ENCODE measurements around the gene OSBP2. TPM values are rescaled to one million over a fixed set of nuclear protein-coding genes. Genes with fewer than 3 reads are reported as not detected.
"Not testable (repeated sequence)": the region's sequence is repeated elsewhere in the genome, so short reads cannot be mapped to it uniquely, and the experiment has no call there.

The OSBP2 gene
- total and polyA plus RNA-seq, 4 donors = 0.18 to 3.9 (median 0.88) TPM

DNA sequence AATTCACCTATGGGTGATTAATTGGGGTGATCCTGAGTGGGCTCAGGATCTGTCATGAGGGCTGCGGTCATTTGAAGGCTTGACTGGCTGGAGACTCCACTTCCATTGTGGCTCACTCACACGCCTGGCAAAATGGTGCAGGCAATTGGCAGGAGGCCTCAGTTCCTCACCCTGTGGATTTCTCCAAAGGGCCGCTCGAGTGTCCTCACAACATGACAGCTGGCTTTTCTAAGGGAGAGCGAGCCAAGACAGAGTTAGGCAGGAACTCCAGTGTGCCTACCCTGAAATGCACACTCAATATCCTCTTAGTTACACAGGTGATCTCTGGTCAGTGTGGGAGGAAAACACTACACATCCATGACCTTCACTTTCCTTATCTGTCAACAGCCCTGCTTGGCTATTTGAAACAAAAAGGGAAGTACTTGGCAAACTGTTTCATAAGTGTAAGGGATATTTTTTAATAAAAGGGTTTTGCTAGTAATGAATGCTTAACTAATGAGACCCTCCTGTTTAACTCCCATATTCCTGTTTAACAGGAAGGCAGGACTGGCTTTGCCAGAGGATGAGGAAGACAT is 25.7 kb downstream of the OSBP2 start:
- H3K36me3 ChIP-seq (ENCODE audit: control insufficient read depth in 1 of 2, insufficient read depth in 2 of 2, low read length in 1 of 2) = no peaks in the 10 kb centered on the region
- H3K4me3 ChIP-seq (ENCODE audit: low read length in 2 of 2) = no peak overlapping the region
- H3K27me3 ChIP-seq (ENCODE audit: control insufficient read depth in 1 of 2, insufficient read depth in 2 of 2, low read length in 1 of 2) = no peaks in the 10 kb centered on the region
- no peaks in the 10 kb centered on the region for H3K9me3 ChIP-seq (ENCODE audit: control insufficient read depth, low read length)
- H3K4me1 ChIP-seq (ENCODE audit: control insufficient read depth in 1 of 2, insufficient read depth in 2 of 2, low read length in 2 of 2) = no peaks in the 10 kb centered on the region
- no peak overlapping the region for H3K27ac ChIP-seq (ENCODE audit: low read depth in 1 of 2, low read length in 2 of 2)
- 79 to 94% methylated on average over 5 of the region's 5 CpGs for WGBS, 2 donors
- intact Hi-C loops (cut with DNase I) = no loop called here
- DNase-seq (peak in 1 of 2 donors; percentile 33), ATAC-seq (ENCODE audit: low FRiP score) (no peak)

DNA sequence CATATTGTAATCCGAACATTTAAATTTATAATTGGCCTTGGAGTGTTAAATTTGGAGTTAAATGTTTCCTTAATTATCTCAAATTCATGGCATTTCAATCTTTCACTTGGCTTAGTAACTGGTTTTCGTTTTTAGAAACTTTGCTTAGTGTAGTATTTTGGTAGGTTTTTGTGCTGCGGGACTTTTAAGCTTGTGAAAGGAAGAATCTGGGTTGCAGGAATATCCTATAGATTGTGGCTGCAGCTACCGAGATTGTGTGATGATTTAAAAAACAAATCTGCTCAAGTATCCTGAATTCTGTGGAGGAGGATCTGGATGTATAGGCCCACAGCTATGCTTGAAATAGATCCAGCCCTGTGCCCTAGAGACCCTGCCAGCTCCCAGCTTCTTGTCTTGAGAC is 27.1 kb downstream of the OSBP2 start:
- intact Hi-C loops (cut with DNase I) = no loop called here
- Histone ChIP-seq H3K27me3 (ENCODE audit: control insufficient read depth in 1 of 2, insufficient read depth in 2 of 2, low read length in 1 of 2) (no peaks in the 10 kb centered on the region), H3K36me3 (ENCODE audit: control insufficient read depth in 1 of 2, insufficient read depth in 2 of 2, low read length in 1 of 2) (no peaks in the 10 kb centered on the region), H3K4me3 (ENCODE audit: low read length in 2 of 2) (no peak overlapping the region), H3K27ac (ENCODE audit: low read depth in 1 of 2, low read length in 2 of 2) (no peak overlapping the region), H3K9me3 (ENCODE audit: control insufficient read depth, low read length) (no peaks in the 10 kb centered on the region), H3K4me1 (ENCODE audit: control insufficient read depth in 1 of 2, insufficient read depth in 2 of 2, low read length in 2 of 2) (no peaks in the 10 kb centered on the region)
- ATAC-seq (ENCODE audit: low FRiP score) (no peak), DNase-seq (no peak)
- 73 to 80% methylated on average over 4 of the region's 4 CpGs for WGBS, 2 donors

DNA sequence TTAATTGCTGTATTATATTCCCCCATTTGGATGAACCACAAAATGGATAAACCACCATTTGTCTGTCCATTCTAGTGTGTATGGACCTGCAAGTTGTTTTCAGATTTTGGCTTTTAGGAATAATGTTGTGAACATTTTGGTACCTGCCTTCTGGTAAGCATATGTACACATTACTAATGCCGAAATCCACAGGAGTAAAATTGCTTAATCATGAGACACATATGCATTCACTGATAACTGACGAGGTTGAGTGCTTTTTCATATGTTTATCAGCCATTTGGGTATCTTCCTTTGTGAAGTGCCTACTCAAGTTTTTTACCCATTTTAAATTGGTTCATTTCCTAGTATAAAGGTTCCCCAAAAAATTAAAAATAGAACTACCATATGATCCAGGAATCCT is 34.2 kb downstream of the OSBP2 start:
- Histone ChIP-seq H3K27ac (ENCODE audit: low read depth in 1 of 2, low read length in 2 of 2) (no peak overlapping the region), H3K36me3 (ENCODE audit: control insufficient read depth in 1 of 2, insufficient read depth in 2 of 2, low read length in 1 of 2) (no peaks in the 10 kb centered on the region), H3K9me3 (ENCODE audit: control insufficient read depth, low read length) (no peaks in the 10 kb centered on the region), H3K4me1 (ENCODE audit: control insufficient read depth in 1 of 2, insufficient read depth in 2 of 2, low read length in 2 of 2) (no peaks in the 10 kb centered on the region), H3K27me3 (ENCODE audit: control insufficient read depth in 1 of 2, insufficient read depth in 2 of 2, low read length in 1 of 2) (no peaks in the 10 kb centered on the region), H3K4me3 (ENCODE audit: low read length in 2 of 2) (no peak overlapping the region)
- intact Hi-C loops (cut with DNase I) = no loop called here
- no peak for ATAC-seq (ENCODE audit: low FRiP score)
- no peak for DNase-seq
- WGBS, 2 donors = 84 to 85% methylated on average over 2 of the region's 2 CpGs

DNA sequence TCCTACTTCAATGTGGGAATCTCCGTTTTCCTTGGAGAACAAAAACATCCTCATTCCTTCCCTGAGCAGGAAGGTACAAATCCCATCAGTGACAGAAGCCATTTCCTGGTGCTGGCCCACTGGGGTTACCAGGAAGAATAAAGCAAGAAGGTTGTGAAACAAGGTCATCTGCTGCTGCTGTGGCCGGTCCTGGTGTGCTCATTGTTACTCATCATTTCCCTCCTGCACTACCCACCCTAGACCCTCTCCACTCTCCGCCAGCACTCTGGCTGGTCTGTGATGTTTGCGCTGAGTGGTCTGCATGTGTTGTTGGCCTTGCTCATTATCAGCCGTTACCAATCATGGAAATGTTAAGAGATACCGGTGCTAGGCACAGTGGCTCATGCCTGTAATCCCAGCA is 37.0 kb downstream of the OSBP2 start:
- H3K27ac ChIP-seq (ENCODE audit: low read depth in 1 of 2, low read length in 2 of 2) = no peak overlapping the region
- no peak overlapping the region for H3K4me3 ChIP-seq (ENCODE audit: low read length in 2 of 2)
- ATAC-seq (ENCODE audit: low FRiP score) = no peak
- no peaks in the 10 kb centered on the region for H3K27me3 ChIP-seq (ENCODE audit: control insufficient read depth in 1 of 2, insufficient read depth in 2 of 2, low read length in 1 of 2)
- intact Hi-C loops (cut with DNase I) = no loop called here
- WGBS, 2 donors = 79 to 89% methylated on average over 6 of the region's 6 CpGs
- H3K9me3 ChIP-seq (ENCODE audit: control insufficient read depth, low read length) = no peaks in the 10 kb centered on the region
- no peaks in the 10 kb centered on the region for H3K4me1 ChIP-seq (ENCODE audit: control insufficient read depth in 1 of 2, insufficient read depth in 2 of 2, low read length in 2 of 2)
- no peaks in the 10 kb centered on the region for H3K36me3 ChIP-seq (ENCODE audit: control insufficient read depth in 1 of 2, insufficient read depth in 2 of 2, low read length in 1 of 2)
- peak in 1 of 2 donors; percentile 38 for DNase-seq

DNA sequence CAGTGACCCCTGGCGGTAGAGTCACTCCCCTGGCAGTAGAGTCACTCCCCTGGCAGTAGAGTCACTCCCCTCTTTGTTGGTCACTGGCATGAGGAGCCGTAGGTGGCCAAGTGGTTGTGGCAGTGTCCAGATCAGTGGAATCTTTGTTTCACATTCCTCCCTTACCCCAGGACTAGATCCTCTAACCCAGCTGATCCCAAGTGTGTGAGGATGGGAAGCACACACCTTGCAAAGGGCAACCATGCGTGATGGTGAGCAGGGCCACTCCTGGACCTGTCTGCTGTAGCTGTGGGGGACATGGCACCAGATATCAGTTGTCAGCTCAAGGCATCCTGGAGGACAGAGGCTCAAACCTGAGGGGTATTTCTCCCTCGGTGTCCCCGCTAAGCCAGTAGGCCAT is 37.8 kb downstream of the OSBP2 start:
- Histone ChIP-seq H3K27ac (ENCODE audit: low read depth in 1 of 2, low read length in 2 of 2) (no peak overlapping the region), H3K27me3 (ENCODE audit: control insufficient read depth in 1 of 2, insufficient read depth in 2 of 2, low read length in 1 of 2) (no peaks in the 10 kb centered on the region), H3K36me3 (ENCODE audit: control insufficient read depth in 1 of 2, insufficient read depth in 2 of 2, low read length in 1 of 2) (no peaks in the 10 kb centered on the region), H3K4me1 (ENCODE audit: control insufficient read depth in 1 of 2, insufficient read depth in 2 of 2, low read length in 2 of 2) (no peaks in the 10 kb centered on the region), H3K4me3 (ENCODE audit: low read length in 2 of 2) (no peak overlapping the region), H3K9me3 (ENCODE audit: control insufficient read depth, low read length) (no peaks in the 10 kb centered on the region)
- DNase-seq (peak in 1 of 2 donors; percentile 39), ATAC-seq (ENCODE audit: low FRiP score) (no peak)
- intact Hi-C loops (cut with DNase I) = no loop called here
- WGBS, 2 donors = 84 to 87% methylated on average over 5 of the region's 5 CpGs

DNA sequence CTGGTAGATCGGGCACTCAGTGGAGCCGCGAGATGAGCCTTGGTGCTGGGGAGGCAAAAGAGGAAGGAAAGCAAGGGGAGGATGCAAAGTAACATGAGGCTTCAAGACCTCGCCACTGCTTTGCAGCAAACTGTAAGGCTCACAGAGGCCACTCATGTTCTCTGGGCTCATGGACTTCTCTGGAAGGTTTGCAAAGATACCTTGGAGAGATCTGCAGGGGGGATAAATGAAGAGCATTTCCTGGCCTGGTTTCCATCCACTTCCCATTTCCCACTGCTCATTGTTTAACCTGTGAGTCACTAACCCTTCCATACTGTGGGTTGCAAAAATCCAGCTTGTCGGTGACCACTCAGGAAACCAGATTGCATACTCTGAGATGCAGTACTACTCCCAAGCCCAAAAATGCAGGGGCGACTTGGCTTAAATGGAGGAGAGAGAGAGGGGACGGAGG is 38.5 kb downstream of the OSBP2 start:
- Histone ChIP-seq H3K27ac (ENCODE audit: low read depth in 1 of 2, low read length in 2 of 2) (no peak overlapping the region), H3K9me3 (ENCODE audit: control insufficient read depth, low read length) (no peaks in the 10 kb centered on the region), H3K36me3 (ENCODE audit: control insufficient read depth in 1 of 2, insufficient read depth in 2 of 2, low read length in 1 of 2) (no peaks in the 10 kb centered on the region), H3K4me1 (ENCODE audit: control insufficient read depth in 1 of 2, insufficient read depth in 2 of 2, low read length in 2 of 2) (no peaks in the 10 kb centered on the region), H3K4me3 (ENCODE audit: low read length in 2 of 2) (no peak overlapping the region), H3K27me3 (ENCODE audit: control insufficient read depth in 1 of 2, insufficient read depth in 2 of 2, low read length in 1 of 2) (no peaks in the 10 kb centered on the region)
- 81 to 87% methylated on average over 7 of the region's 7 CpGs for WGBS, 2 donors
- peak in 1 of 2 donors; percentile 47 for DNase-seq
- intact Hi-C loops (cut with DNase I) = no loop called here
- no peak for ATAC-seq (ENCODE audit: low FRiP score)

DNA sequence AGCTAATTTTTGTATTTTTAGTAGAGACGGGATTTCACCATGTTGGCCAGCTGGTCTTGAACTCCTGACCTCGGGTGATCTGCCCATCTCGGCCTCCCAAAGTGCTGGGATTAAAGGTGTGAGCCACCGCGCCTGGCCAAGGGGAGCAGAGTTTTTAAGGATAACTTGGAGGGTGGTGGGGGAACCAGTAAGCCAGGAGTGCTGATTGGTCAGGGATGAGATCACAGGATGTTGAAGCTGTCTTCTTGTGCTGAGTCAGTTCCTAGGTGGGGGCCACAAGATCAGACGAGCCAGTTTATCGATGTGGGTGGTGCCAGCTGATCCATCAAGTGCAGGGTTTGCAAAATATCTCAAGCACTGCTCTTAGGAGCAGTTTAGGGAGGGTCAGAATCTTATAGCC is 45.3 kb downstream of the OSBP2 start:
- H3K27ac ChIP-seq (ENCODE audit: low read depth in 1 of 2, low read length in 2 of 2); H3K4me3 ChIP-seq (ENCODE audit: low read length in 2 of 2); intact Hi-C loops (cut with DNase I); H3K4me1 ChIP-seq (ENCODE audit: control insufficient read depth in 1 of 2, insufficient read depth in 2 of 2, low read length in 2 of 2); H3K9me3 ChIP-seq (ENCODE audit: control insufficient read depth, low read length); H3K27me3 ChIP-seq (ENCODE audit: control insufficient read depth in 1 of 2, insufficient read depth in 2 of 2, low read length in 1 of 2); ATAC-seq (ENCODE audit: low FRiP score); H3K36me3 ChIP-seq (ENCODE audit: control insufficient read depth in 1 of 2, insufficient read depth in 2 of 2, low read length in 1 of 2): not testable (repeated sequence)
- peak in 1 of 2 donors; percentile 68 for DNase-seq
- 80 to 85% methylated on average over 7 of the region's 7 CpGs for WGBS, 2 donors

DNA sequence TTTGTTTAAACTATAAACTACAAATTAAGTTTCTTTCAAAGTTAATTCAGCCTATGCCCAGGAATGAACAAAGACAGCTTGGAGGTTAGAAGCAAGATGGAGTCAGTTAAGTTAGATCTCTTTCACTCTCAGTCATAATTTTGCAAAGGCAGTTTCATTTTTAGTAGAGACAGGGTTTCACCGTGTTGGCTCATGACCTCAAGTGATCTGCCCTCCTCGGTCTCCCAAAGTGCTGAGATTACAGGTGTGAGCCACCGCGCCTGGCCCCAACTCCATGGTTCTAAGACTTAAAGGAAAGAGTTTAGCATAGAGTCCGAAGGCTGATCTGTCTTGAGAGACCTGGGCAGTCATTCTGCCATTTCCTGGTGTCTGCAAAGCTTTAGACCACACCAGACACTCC is 45.8 kb downstream of the OSBP2 start:
- ATAC-seq (ENCODE audit: low FRiP score); intact Hi-C loops (cut with DNase I); H3K36me3 ChIP-seq (ENCODE audit: control insufficient read depth in 1 of 2, insufficient read depth in 2 of 2, low read length in 1 of 2); H3K4me3 ChIP-seq (ENCODE audit: low read length in 2 of 2); H3K27ac ChIP-seq (ENCODE audit: low read depth in 1 of 2, low read length in 2 of 2); H3K9me3 ChIP-seq (ENCODE audit: control insufficient read depth, low read length); DNase-seq; H3K27me3 ChIP-seq (ENCODE audit: control insufficient read depth in 1 of 2, insufficient read depth in 2 of 2, low read length in 1 of 2); H3K4me1 ChIP-seq (ENCODE audit: control insufficient read depth in 1 of 2, insufficient read depth in 2 of 2, low read length in 2 of 2): not testable (repeated sequence)
- WGBS, 2 donors = 83 to 90% methylated on average over 5 of the region's 5 CpGs

DNA sequence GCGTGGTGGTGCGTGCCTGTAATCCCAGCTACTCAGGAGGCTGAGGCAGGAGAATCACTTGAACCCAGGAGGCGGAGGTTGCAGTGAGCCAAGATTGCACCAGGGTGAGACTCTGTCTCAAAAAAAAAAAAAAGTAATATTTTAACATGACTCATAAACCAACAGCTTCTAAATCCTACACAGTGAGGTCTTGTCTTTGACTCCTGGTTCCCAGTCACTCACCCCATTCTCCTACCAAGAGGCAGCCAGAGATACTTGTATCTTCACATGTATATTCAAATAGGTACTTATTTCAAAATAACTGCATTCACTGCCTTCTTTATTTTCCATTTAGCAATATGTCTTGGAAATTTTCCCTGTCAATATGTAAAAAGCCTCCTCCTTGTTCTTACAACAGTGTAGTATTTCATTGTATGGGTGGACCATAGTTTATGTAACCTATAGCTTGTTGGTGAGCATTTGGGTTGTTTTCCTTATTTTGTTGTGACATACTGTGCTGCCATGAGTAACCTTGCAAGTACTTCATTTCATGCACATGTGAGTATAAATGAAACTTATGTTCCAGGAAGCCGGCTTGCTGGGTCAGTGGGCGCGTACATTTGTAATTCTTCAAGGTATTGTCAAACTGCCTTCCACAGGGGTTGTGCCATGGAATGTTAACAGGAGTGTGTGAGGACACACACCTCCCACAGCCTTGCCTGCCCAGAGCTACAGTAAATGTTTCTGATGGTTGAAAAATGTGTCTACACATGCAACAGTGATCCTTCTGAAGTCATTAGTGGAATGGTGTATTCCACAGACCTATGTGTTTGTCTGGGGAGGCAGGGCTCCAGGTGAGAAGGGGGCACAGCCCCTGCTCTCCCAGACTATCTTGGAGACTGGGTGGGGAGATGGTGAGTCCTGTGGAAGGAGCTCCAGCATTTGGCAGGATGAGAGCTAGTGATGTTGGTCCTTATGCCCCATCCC is 47.9 kb downstream of the OSBP2 start:
- no peaks in the 10 kb centered on the region for H3K9me3 ChIP-seq (ENCODE audit: control insufficient read depth, low read length)
- no peaks in the 10 kb centered on the region for H3K27me3 ChIP-seq (ENCODE audit: control insufficient read depth in 1 of 2, insufficient read depth in 2 of 2, low read length in 1 of 2)
- DNase-seq = peak in 1 of 2 donors; percentile 10
- 82 to 86% methylated on average over 6 of the region's 6 CpGs for WGBS, 2 donors
- H3K36me3 ChIP-seq (ENCODE audit: control insufficient read depth in 1 of 2, insufficient read depth in 2 of 2, low read length in 1 of 2) = peaks cover 0 to 2% of the 10 kb centered on the region in 2 donors
- no peak overlapping the region for H3K27ac ChIP-seq (ENCODE audit: low read depth in 1 of 2, low read length in 2 of 2)
- H3K4me3 ChIP-seq (ENCODE audit: low read length in 2 of 2) = no peak overlapping the region
- no peak for ATAC-seq (ENCODE audit: low FRiP score)
- no peaks in the 10 kb centered on the region for H3K4me1 ChIP-seq (ENCODE audit: control insufficient read depth in 1 of 2, insufficient read depth in 2 of 2, low read length in 2 of 2)
- intact Hi-C loops (cut with DNase I) = no loop called here

All from aorta (tissue), 5 donors.